Measurements from ENCODE around the gene HTR1D. TPM values are rescaled to one million over a fixed set of nuclear protein-coding genes. Genes with fewer than 3 reads are reported as not detected.
A peak's percentile ranks its signal among the peaks of the same experiment; 100 is the strongest.

HTR1D gene
- polyA plus RNA-seq, 2 of the 4 experiments (the other 2 are of a cell fraction) = 8.5 to 11.4 TPM

DNA sequence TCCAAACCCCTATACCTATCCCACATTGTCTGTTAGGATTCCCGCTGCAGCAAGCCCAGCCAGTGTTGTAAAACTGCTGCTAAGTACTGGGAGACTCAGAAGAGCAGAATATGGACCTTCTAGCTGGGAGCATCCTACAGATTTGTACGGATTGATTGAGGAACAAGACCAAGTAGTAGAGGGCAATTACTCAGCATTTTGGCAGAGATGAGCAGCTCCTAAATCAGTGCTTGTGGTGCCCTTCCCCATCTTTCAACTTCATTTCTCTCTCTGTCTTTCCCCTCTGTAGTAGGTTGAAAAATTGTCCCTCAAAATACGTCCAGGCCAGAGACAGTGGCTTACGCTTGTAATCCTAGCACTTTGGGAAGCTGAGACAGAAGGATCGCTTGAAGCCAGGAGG is 37.3 kb upstream of the HTR1D start:
- FAIRE-seq (no peak), ATAC-seq (no peak), DNase-seq (ENCODE audit: low read depth in 1 of 2, low spot score in 1 of 2) (no peak)
- H3K4me1 ChIP-seq = peaks cover 6% of the 10 kb centered on the region; the same call in 1 of the 3 replicates
- H3K4me2 ChIP-seq = no peak overlapping the region
- TF ChIP-seq CBX2 (IDR thresholded peaks at IDR 0.05; ENCODE audit: borderline replicate concordance, low read depth) (no peak), CEBPB (IDR thresholded peaks at IDR 0.05) (no peak), RNF2 (IDR thresholded peaks at IDR 0.05; ENCODE audit: borderline replicate concordance, low read depth) (no peak), SMC3 (IDR thresholded peaks at IDR 0.05) (no peak), GATA3 (IDR thresholded peaks at IDR 0.05; ENCODE audit: borderline replicate concordance) (no peak), RCOR1 (IDR thresholded peaks at IDR 0.05; ENCODE audit: low read depth, low read length) (no peak), NPAS2 (CRISPR knock-in tag; IDR thresholded peaks at IDR 0.05; ENCODE audit: borderline replicate concordance) (no peak), HOXB5 (CRISPR knock-in tag; IDR thresholded peaks at IDR 0.05) (no peak), RFX5 (IDR thresholded peaks at IDR 0.05) (no peak), NR3C1 (IDR thresholded peaks at IDR 0.05) (no peak), ZFP36 (IDR thresholded peaks at IDR 0.05; ENCODE audit: borderline replicate concordance, partially characterized antibody) (no peak)
- TF ChIP-seq, protein P1, sequence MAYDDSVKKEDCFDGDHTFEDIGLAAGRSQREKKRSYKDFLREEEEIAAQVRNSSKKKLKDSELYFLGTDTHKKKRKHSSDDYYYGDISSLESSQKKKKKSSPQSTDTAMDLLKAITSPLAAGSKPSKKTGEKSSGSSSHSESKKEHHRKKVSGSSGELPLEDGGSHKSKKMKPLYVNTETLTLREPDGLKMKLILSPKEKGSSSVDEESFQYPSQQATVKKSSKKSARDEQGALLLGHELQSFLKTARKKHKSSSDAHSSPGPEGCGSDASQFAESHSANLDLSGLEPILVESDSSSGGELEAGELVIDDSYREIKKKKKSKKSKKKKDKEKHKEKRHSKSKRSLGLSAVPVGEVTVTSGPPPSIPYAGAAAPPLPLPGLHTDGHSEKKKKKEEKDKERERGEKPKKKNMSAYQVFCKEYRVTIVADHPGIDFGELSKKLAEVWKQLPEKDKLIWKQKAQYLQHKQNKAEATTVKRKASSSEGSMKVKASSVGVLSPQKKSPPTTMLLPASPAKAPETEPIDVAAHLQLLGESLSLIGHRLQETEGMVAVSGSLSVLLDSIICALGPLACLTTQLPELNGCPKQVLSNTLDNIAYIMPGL (CRISPR knock-in tag; IDR thresholded peaks at IDR 0.05; ENCODE audit: borderline replicate concordance) = no peak
- TF ChIP-seq, protein P2, sequence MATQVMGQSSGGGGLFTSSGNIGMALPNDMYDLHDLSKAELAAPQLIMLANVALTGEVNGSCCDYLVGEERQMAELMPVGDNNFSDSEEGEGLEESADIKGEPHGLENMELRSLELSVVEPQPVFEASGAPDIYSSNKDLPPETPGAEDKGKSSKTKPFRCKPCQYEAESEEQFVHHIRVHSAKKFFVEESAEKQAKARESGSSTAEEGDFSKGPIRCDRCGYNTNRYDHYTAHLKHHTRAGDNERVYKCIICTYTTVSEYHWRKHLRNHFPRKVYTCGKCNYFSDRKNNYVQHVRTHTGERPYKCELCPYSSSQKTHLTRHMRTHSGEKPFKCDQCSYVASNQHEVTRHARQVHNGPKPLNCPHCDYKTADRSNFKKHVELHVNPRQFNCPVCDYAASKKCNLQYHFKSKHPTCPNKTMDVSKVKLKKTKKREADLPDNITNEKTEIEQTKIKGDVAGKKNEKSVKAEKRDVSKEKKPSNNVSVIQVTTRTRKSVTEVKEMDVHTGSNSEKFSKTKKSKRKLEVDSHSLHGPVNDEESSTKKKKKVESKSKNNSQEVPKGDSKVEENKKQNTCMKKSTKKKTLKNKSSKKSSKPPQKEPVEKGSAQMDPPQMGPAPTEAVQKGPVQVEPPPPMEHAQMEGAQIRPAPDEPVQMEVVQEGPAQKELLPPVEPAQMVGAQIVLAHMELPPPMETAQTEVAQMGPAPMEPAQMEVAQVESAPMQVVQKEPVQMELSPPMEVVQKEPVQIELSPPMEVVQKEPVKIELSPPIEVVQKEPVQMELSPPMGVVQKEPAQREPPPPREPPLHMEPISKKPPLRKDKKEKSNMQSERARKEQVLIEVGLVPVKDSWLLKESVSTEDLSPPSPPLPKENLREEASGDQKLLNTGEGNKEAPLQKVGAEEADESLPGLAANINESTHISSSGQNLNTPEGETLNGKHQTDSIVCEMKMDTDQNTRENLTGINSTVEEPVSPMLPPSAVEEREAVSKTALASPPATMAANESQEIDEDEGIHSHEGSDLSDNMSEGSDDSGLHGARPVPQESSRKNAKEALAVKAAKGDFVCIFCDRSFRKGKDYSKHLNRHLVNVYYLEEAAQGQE (IDR thresholded peaks at IDR 0.05) = no peak
- TF ChIP-seq, protein P3, sequence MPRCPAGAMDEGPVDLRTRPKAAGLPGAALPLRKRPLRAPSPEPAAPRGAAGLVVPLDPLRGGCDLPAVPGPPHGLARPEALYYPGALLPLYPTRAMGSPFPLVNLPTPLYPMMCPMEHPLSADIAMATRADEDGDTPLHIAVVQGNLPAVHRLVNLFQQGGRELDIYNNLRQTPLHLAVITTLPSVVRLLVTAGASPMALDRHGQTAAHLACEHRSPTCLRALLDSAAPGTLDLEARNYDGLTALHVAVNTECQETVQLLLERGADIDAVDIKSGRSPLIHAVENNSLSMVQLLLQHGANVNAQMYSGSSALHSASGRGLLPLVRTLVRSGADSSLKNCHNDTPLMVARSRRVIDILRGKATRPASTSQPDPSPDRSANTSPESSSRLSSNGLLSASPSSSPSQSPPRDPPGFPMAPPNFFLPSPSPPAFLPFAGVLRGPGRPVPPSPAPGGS (IDR thresholded peaks at IDR 0.05) = no peak
- TF ChIP-seq, protein P4, sequence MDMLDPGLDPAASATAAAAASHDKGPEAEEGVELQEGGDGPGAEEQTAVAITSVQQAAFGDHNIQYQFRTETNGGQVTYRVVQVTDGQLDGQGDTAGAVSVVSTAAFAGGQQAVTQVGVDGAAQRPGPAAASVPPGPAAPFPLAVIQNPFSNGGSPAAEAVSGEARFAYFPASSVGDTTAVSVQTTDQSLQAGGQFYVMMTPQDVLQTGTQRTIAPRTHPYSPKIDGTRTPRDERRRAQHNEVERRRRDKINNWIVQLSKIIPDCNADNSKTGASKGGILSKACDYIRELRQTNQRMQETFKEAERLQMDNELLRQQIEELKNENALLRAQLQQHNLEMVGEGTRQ (IDR thresholded peaks at IDR 0.05) = no peak
- peak overlapping the region in 1 of 2 experiments; percentile 42; a peak in 1 of 6 replicates for H3K27ac ChIP-seq
- ChIA-PET POLR2A (interaction anchor here (0.6 kb wide), 1 partner anchor 73 kb away, joined by 3 read pairs; no protein-coding TSS in a partner anchor), CTCF (interaction anchor here (0.7 to 1.0 kb wide), 3 partner anchors 9 to 156 kb away, joined by 3 to 4 read pairs (median 3); partner anchors contain the start of gene HTR1D)
- no peak overlapping the region for H3K4me3 ChIP-seq
- WGBS (ENCODE audit: missing lambda C conversion rate) = 92% methylated on average over 5 of the region's 5 CpGs
- no peaks in the 10 kb centered on the region for H3K9me3 ChIP-seq

DNA sequence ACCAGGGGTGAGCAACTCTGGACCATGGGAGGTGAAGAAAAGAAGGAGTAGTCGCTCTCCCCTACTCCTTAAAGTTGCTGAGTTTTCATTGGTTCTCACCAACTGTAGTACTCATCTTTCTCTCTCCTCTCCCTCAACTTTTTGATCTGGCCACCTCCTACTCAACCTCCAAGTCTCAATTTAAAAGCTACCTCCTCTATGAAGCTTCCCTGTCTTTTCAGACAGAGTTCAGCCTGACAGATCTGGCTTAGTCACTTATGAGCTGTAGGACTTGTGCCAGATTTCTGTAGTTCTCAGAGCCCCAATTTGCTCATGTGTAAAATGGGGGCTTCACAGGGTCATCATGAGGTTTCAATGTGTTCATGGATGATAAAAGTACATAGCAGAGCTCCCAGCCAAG is 34.5 kb upstream of the HTR1D start:
- TF ChIP-seq MAFK (IDR thresholded peaks at IDR 0.05; ENCODE audit: partially characterized antibody) = no peak
- no peak overlapping the region for H3K4me3 ChIP-seq
- WGBS (ENCODE audit: missing lambda C conversion rate) = 100% methylated on average over 1 of the region's 1 CpG
- H3K4me1 ChIP-seq = peaks cover 18% of the 10 kb centered on the region
- no peaks in the 10 kb centered on the region for H3K9me3 ChIP-seq
- ChIA-PET CTCF (interaction anchor here (0.9 to 2.1 kb wide), 4 partner anchors 9 to 153 kb away, joined by 3 to 7 read pairs (median 4); no protein-coding TSS in a partner anchor), POLR2A (no interaction called here)
- no peak for DNase-seq (ENCODE audit: low read depth in 1 of 2, low spot score in 1 of 2)
- no peak; a peak in 1 of 6 replicates for ATAC-seq
- H3K4me2 ChIP-seq = no peak overlapping the region
- H3K27ac ChIP-seq = no peak overlapping the region
- FAIRE-seq = no peak
